GM18519 (cell line): Measurements from ENCODE around the gene PALD1.

Experiments used
- ATAC-seq: cut with Tn5 transposase; IDR thresholded peaks from one replicate; pipeline ENCODE4 v1.9.1; 2021; ENCODE audit warnings: mild to moderate bottlenecking, moderate library complexity; ENCODE audit not compliant: unreplicated experiment, low FRiP score

Gene PALD1

GRCh38 chr10:70503776-70504175 lies 25.2 kb downstream of the PALD1 start:
- no peak for ATAC-seq

DNA sequence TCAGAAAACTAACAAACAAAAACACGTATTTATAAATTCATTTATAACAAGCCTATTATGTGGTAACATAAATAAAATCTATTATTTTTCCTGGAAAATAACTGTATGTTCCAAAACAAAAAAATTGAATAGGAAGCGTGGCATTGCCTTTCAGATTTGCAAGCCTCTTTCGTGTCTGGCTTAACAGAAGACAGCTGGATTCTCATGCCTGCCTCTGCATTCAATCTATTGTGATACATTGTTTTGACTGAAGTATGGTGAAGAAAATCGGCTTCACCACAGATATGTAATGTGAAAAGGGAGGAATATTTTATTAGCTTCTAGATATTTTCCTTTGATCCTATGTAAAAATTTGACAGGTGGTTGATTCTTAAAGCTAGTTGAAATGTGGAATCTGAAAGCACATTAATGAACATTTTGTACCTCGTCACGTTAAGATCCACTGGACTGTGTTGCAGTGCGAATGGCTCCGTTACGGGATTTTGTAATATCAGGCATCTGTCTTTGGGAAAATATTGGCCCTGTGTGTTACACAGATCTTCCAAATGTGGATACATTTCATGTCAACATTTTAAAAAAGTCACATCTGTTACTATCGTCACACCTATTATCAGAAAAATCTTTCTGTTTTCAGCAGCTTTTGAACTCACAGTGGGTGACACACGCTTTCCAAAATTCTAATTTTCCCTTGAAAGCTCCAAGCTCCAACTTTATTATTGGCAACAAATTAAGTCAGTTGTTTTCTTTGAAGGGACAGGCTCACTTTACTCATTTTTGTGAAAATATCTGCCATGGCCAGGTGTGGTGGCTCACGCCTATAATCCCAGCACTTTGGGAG lies 26.2 kb downstream of the PALD1 start:
- no peak for ATAC-seq

DNA sequence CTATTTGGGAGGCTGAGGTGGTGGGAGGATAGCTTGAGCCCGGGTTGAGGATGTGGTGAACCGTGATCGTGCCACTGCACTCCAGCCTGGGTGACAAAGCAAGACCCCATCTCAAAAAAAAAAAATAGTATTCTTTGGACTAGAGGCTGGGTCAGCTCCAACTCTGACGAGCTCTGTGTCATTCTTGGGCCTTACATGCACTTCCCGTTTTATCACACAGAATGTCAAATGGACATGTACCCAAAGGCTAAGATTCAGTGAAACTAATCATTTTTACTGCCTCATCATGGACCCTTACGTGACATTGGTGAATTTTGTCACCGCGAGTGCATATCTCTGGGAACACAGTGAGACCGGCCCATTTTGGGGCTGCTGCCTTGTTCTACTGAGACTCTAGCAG lies 27.3 kb downstream of the PALD1 start:
- ATAC-seq: no peak

DNA sequence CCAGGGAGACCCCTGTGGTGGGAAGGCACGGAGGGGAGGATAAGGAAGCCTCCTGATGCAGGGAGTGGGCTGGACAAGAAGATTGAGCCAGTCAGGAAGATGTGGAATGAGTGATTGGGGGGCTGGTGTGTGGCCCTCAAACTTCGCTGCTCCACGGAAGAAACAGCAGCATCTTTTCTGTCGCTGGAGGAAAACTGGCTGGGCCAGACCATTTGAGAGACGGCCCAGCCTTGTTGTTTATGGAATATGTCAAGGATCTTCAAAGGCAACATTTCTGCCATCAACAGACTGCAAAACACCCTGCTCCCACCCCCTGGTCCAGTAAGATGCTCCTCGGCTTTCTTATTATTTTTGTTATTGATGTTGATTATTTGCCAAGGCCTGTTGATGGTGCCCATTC lies 29.4 kb downstream of the PALD1 start:
- ATAC-seq: no peak

GRCh38 chr10:70508912-70509756 lies 30.6 kb downstream of the PALD1 start:
- ATAC-seq: no peak

GRCh38 chr10:70509757-70510147 lies 31.2 kb downstream of the PALD1 start:
- no peak for ATAC-seq

DNA sequence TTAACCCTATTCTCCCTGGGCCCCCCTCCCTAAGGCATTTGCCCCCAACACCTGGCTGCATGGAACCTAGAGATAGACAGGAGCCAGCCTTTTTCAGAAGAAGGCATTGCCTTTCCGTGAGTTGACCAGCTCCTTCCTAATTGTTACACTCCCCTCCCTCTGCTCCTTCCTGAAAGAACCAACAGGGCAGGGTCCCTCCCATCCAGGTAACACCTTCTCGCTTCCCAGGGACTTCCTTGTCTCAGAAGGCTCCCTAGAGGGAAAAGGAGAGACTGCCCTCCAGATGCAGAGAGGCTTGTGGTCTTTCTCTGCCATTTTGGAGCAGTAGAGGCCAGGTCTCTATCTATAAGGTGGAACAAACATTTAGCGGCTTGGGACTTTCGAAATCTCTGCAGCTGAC lies 31.9 kb downstream of the PALD1 start:
- no peak for ATAC-seq

DNA sequence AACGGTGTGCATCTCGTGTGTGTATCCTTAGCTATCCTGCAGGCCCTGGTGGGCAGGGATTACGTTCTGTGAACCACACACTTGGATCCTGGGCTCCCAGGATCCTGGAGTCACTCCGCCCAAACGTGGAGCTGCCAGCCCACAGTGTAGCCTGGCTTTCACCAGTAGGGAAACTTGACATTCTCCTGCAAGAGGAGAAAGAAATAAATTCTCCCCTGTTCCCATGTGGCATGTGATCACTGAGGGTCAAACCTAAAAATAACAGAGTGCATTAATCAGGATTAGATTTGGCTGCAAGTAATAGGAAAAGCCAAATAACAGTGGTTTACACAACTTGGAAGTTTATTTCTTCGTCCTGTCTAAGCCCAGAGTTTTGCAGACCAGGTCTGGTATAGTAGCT lies 32.3 kb downstream of the PALD1 start:
- no peak for ATAC-seq

- no peak for ATAC-seq
Measured at GRCh38 chr10:70512149-70512639, 33.6 kb downstream of the PALD1 start.

- ATAC-seq: no peak
Measured at GRCh38 chr10:70513848-70514309, 35.3 kb downstream of the PALD1 start.

DNA sequence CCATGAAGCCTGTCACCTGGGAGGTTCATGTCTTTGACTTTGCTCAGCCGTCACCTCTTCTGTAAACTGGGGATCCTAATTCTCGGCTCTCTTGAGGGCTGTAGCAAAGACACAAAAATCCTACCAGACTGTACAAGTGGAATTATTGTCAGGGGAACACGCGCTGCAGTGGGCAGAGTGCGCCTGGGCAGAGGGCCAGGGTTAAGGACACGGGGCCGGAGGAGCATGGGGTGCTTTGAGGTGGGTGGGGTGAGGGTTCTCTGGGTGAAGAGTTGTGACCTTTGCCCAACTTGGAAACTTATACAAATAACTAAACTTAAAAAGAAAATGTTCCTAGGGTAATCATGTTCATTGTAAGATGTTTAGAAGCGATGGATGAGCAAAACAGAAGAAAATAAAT lies 36.0 kb downstream of the PALD1 start:
- ATAC-seq: no peak

- no peak for ATAC-seq
Measured at GRCh38 chr10:70515035-70515667, 36.6 kb downstream of the PALD1 start.

DNA sequence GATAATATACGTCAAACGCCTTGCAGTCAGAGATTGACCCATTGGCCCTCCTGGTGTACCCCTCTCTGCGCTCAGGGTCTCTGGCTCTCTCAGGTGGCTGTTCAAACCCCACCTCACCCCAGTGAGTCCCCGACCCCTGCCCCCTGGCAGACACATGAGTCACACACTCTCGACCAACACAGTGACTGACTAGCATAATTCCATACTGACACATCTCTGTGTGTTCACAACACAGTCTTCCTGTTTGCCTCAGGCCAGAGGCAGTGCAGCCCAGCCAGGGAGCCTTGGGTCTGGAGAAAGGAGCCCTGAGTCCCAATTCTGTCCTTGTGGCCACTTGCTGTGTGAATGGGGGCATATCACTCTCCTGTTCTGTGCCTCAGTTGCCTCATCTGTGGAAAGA lies 40.1 kb downstream of the PALD1 start:
- ATAC-seq: no peak

GRCh38 chr10:70523057-70523456 lies 44.5 kb downstream of the PALD1 start:
- no peak for ATAC-seq

DNA sequence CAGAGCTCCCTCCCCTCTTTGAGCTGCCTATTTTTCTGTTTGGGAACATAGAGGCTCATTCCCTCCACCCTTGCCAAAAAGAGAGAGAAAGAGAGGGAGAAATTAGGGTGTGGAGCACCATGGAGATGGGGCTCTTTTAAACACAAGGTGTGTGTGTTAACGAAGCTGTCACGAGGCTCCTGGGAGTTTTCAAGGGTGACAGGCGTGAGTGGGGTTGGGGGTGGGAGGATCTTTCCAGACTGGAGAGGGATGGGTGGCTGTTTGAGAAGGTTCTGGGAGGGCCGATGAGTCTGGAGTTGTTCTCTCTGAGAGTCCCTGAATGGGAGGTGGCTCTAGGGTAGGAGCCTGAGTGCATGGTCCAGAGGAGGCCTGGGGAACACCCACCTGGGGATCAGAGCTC lies 45.0 kb downstream of the PALD1 start:
- ATAC-seq: no peak

DNA sequence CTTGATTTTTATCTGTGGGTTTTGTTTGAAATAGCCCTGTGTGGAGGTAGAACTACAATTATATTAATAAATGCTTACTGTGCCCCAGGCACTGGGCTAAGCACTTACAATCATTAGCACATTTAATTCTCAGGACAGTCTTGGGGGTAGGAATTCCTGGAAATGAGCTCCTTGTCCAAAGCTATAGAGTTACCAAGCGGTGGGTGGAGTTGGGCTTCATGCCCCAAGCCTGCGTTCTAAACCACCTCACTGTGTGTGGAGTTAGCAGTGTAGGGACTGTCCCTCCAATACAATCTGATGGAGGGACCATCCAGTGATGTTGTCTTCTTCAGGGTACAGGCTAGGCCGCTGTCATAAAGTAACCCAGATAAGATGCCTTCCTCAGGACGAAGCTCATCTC lies 49.7 kb downstream of the PALD1 start:
- no peak for ATAC-seq

GRCh38 chr10:70528741-70529362 lies 50.3 kb downstream of the PALD1 start:
- ATAC-seq: no peak

- no peak for ATAC-seq
Measured at GRCh38 chr10:70529848-70530247, 51.3 kb downstream of the PALD1 start.

DNA sequence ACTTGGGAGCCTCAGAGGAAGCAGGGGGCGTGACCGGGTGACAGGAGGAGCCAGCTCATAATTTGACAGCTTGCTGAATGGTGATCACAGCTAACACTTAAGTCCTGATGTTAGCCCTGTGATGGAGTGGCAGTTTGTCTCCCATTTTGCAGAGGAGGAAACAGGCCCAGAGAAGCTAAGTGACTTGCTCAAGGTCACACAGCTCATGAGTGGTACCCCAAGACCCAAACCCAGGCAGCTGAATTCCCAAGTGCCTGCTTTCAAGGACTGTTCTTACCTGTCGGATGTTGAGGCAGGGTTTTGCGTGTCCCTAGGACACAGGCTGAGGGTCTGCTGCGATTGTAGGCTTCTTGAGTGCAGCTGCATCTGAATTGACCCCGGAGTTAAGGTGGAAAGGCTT lies 51.7 kb downstream of the PALD1 start:
- ATAC-seq: no peak

DNA sequence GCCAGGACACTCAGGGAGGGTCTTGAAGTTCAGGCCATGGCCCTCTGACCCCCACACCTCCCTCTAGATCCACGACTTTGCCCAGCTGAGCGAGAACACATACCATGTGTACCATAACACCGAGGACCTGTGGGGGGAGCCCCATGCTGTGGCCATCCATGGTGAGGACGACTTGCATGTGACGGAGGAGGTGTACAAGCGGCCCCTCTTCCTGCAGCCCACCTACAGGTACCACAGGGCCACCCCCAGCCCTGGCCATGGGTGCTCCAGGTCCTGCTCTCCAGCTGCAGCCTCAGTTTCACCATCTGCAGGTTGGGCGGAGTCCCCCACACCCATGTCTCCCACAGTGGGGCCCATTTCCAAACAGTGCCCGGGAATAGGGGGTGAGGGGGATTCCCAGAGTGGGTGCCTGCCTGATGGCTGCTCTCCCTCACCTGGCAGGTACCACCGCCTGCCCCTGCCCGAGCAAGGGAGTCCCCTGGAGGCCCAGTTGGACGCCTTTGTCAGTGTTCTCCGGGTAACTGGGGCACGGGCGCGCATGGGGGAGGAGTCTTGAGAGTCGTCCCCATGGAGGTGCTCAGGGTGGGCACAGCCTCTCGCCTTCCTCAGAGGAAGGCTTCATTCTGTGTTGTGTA lies 54.1 kb downstream of the PALD1 start:
- no peak for ATAC-seq
